SK-N-MC (cell line): ENCODE data around the gene CDC20B.

Experiments used
- EZH2 ChIP-seq: fragments of 200-600 bp; sonication (generic); IDR thresholded peaks from one replicate; pipeline ENCODE4 v1.6.1; 2017; ENCODE audit warnings: antibody characterized with exemption
- POLR2AphosphoS5 ChIP-seq: IDR thresholded peaks from 2 replicates; pipeline ENCODE4 v1.6.1; 2012; ENCODE audit warnings: mild to moderate bottlenecking, low read depth, low read length, borderline replicate concordance

DNA sequence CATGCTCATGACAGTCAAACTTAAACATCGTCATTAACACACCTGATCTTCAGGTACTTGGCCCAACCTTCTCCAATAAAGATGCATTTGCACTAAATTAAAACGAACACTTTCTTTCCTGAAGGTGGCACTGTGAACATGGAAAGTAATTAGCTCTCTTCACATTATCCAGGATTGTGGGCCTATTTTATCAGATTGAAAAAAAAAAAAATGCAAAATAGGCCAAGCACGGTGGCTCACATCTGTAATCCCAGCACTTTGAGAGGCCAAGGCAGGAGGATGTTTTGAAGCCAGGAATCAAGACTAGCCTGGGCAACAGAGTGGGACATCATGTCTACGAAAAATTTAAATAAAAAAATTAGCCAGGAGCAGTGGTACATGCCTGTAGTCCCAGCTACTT, 14.4 kb upstream of the CDC20B start:
- TF ChIP-seq POLR2AphosphoS5, result no peak
- no peak for TF ChIP-seq EZH2
